Uterus (tissue), 2 donors: ENCODE data around the gene TOMT.

Source experiments
- CTCF ChIP-seq, 4 experiments: fragments of 200-600 bp in 2 of 4; fragments of 450-650 bp in 2 of 4; sonication (generic) in 2 of 4; IDR thresholded peaks; one replicate each; pipeline ENCODE4 v1.5.1; 2016 to 2019; ENCODE audit warnings: antibody characterized with exemption in 4 of 4, mild to moderate bottlenecking in 2 of 4, moderate library complexity in 1 of 4
- POLR2A ChIP-seq, 2 donors: fragments of 450-650 bp; IDR thresholded peaks; one replicate each; pipeline ENCODE4 v1.6.1; 2016; ENCODE audit warnings: antibody characterized with exemption in 2 of 2, mild to moderate bottlenecking in 1 of 2, moderate library complexity in 1 of 2

- TF ChIP-seq CTCF (IDR thresholded peaks at IDR 0.05): no peak
- no peak for TF ChIP-seq POLR2A (IDR thresholded peaks at IDR 0.05)
Observed at GRCh38 chr11:72070491-72070890, 35.2 kb upstream of the TOMT start.
